Type B pancreatic cell (in vitro differentiated cells): ENCODE measurements around the gene TRPV3. TPM values are rescaled to one million over a fixed set of nuclear protein-coding genes. Genes with fewer than 3 reads are reported as not detected.

Experiments used
- DNase-seq: peaks from one replicate; pipeline ENCODE4 v3.0.0; 2021; ENCODE audit warnings: mixed read lengths; ENCODE audit not compliant: unreplicated experiment; ENCODE audit errors: extremely low spot score
- H3K27ac Mint-ChIP-seq: 2 replicates; pipeline ENCODE4 v1.8.0; 2021; ENCODE audit warnings: mild to moderate bottlenecking, mixed read lengths
- H3K27me3 Mint-ChIP-seq: 2 replicates; pipeline ENCODE4 v1.8.0; 2021; ENCODE audit warnings: mixed read lengths
- H3K36me3 Mint-ChIP-seq: 2 replicates; pipeline ENCODE4 v1.8.0; 2021; ENCODE audit warnings: mixed read lengths
- H3K4me1 Mint-ChIP-seq: one replicate; pipeline ENCODE4 v1.8.0; 2021; ENCODE audit warnings: mixed read lengths; ENCODE audit not compliant: unreplicated experiment
- H3K4me3 Mint-ChIP-seq: 2 replicates; pipeline ENCODE4 v1.8.0; 2021; ENCODE audit warnings: mild to moderate bottlenecking, mixed read lengths
- H3K9me3 Mint-ChIP-seq: 2 replicates; pipeline ENCODE4 v1.8.0; 2021; ENCODE audit warnings: mixed read lengths
- total RNA-seq: library from RNA; stranded (reverse); gene quantifications from 2 replicates; pipeline ENCODE4 v1.2.1, GENCODE V29; 2021; ENCODE audit warnings: low replicate concordance
- TF ChIP-seq, protein P1 (sequence below): fragments of 200-600 bp; sonication (generic); conservative IDR thresholded peaks from 2 replicates; pipeline ENCODE4 v1.5.0; 2021; ENCODE audit warnings: antibody characterized with exemption, mild to moderate bottlenecking

Gene TRPV3
- total RNA-seq, 1 donor from 2014 or later: 2.3 TPM

DNA sequence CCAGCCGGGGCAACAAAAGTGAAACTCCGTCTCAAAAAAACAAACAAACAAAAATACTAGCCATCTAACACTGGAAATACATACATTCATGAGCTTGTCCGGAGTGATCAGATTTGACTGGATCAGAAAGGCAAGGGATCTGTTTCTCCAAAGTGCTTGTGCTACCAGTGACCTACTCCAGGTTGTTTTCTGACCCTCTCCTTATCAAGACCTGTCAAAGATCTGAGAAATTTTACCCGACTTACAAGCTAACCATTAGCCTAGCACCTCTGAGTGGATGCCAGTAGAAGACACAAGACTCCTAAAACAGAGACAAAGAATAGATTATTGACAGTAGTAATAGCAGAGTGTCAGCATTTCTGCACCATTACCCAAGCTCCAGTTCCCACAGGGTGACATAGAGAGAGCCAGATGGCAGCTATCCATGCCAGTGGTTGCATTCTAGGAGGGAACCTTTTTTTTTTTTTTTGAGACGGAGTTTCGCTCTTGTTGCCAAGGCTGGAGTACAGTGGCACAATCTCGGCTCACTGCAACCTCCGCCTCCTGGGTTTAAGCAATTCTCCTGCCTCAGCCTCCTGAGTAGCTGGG lies 72.0 kb downstream of the TRPV3 start:
- DNase-seq: no peak
- Mint-ChIP-seq H3K9me3 (no peaks in the 10 kb centered on the region), H3K4me3 (no peak overlapping the region), H3K27ac (no peak overlapping the region), H3K27me3 (peaks cover 8% of the 10 kb centered on the region), H3K36me3 (no peaks in the 10 kb centered on the region), H3K4me1 (no peaks in the 10 kb centered on the region)
- TF ChIP-seq, protein P1, sequence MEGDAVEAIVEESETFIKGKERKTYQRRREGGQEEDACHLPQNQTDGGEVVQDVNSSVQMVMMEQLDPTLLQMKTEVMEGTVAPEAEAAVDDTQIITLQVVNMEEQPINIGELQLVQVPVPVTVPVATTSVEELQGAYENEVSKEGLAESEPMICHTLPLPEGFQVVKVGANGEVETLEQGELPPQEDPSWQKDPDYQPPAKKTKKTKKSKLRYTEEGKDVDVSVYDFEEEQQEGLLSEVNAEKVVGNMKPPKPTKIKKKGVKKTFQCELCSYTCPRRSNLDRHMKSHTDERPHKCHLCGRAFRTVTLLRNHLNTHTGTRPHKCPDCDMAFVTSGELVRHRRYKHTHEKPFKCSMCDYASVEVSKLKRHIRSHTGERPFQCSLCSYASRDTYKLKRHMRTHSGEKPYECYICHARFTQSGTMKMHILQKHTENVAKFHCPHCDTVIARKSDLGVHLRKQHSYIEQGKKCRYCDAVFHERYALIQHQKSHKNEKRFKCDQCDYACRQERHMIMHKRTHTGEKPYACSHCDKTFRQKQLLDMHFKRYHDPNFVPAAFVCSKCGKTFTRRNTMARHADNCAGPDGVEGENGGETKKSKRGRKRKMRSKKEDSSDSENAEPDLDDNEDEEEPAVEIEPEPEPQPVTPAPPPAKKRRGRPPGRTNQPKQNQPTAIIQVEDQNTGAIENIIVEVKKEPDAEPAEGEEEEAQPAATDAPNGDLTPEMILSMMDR: no peak

DNA sequence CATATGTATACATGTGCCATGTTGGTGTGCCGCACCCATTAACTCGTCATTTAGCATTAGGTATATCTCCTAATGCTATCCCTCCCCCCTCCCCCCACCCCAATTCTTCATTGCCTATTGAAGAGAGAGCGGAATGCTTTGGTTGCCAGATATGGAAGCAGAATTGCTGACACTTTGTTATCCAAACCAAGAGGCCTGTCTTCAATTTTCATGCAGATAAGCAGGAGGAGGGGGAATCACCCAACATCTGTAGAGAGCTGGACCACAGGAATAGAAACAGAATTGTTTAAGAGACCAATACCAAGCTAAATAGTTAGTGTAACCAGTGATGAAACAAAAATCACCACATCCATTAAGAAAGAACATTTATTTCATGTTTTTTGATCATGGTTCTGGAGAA lies 74.8 kb downstream of the TRPV3 start:
- Mint-ChIP-seq H3K27me3 (peaks cover 10% of the 10 kb centered on the region), H3K9me3 (no peaks in the 10 kb centered on the region), H3K27ac (no peak overlapping the region), H3K4me1 (no peaks in the 10 kb centered on the region), H3K36me3 (no peaks in the 10 kb centered on the region), H3K4me3 (no peak overlapping the region)
- TF ChIP-seq, protein P1: no peak
- DNase-seq: no peak

DNA sequence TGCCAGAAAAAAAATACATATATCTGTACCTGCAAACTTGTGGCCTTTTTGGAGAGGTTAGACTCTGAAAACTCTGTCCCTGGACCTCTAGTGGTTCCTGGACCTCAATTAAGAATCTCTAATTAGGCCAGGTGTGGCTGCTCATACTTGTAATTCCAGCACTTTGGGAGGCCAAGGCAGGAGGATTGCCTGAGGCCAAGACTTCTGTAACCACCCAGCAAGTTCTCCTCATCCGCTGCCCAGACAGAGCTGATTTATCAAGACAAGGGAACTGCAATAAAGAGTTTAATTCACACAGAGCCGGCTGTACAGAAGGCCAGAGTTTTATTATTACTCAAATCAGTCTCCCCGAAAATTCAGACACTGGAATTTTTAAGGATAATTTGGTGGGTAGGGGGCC lies 77.6 kb downstream of the TRPV3 start:
- TF ChIP-seq, protein P1: no peak
- no peak overlapping the region for H3K27ac Mint-ChIP-seq
- peaks cover 8% of the 10 kb centered on the region for H3K27me3 Mint-ChIP-seq
- peaks cover 13% of the 10 kb centered on the region for H3K4me1 Mint-ChIP-seq
- no peaks in the 10 kb centered on the region for H3K36me3 Mint-ChIP-seq
- no peak for DNase-seq
- H3K4me3 Mint-ChIP-seq: no peak overlapping the region
- no peaks in the 10 kb centered on the region for H3K9me3 Mint-ChIP-seq

DNA sequence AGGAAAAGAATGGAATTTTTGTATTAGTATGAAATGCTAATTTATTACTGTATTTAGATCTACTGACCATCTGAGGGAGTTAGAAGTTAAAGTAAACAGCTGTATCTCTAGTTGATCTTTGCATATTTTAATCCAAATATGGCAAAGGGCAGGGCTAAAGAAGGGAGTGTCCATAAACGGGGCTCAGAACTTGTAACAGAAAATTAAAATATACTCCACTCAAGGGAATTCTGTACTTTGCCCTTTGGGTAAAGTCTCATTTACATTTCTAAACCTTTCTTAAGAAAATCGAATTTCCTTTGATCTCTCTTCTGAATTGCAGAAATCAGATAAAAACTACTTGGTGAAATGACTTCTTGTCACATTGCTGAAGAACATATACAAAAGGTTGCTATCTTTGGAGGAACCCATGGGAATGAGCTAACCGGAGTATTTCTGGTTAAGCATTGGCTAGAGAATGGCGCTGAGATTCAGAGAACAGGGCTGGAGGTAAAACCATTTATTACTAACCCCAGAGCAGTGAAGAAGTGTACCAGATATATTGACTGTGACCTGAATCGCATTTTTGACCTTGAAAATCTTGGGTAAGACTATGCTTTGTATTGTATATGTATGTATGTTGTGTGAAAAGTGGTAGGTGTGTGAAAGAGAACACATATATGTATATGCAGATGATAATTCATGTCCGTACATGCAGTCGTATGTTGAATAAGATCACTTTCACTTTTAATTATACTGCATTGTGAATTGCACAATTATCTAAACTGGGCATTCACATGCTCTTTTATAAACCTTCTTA lies 81.6 kb downstream of the TRPV3 start, which contains the start of gene ASPA:
Gene ASPA, plus strand, starts transcription at position 186 of the 799 bp plus-strand sequence. Its CDS starts 163 bp downstream, at position 349.
- H3K4me3 Mint-ChIP-seq: peak within 1 kb of the TSS; percentile 7
- H3K27ac Mint-ChIP-seq: peak within 1 kb of the TSS; percentile 15
- no peaks in the 10 kb centered on the region for H3K36me3 Mint-ChIP-seq
- H3K9me3 Mint-ChIP-seq: no peaks in the 10 kb centered on the region
- no peak for DNase-seq
- TF ChIP-seq, protein P1: no peak
- H3K27me3 Mint-ChIP-seq: peaks cover 5% of the 10 kb centered on the region
- H3K4me1 Mint-ChIP-seq: peaks cover 16% of the 10 kb centered on the region

DNA sequence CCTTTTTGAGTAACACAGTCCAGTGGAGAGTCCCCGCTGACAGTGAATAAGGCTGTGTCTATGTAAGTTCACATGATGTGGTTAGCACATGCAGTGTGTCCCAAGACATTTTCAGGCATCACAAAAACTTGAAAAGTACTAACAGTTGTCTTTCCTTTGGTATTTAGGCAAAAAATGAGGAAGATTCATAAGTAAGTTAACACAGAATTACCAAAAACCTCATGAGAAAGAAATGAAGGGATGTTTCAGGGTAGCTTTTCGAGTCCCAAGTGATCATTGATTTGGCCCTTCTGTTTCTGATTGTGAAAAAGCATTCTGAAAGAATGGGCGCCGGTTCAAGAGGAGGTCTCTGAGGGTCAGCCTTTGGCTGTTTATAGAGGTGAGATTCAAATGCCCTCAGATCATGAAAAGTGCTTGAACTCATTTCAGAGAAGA lies 82.3 kb downstream of the TRPV3 start:
- peaks cover 5% of the 10 kb centered on the region for H3K27me3 Mint-ChIP-seq
- H3K4me1 Mint-ChIP-seq: peaks cover 16% of the 10 kb centered on the region
- no peak overlapping the region for H3K4me3 Mint-ChIP-seq
- no peaks in the 10 kb centered on the region for H3K36me3 Mint-ChIP-seq
- TF ChIP-seq, protein P1: no peak
- H3K27ac Mint-ChIP-seq: peak overlapping the region; percentile 11
- DNase-seq: no peak
- no peaks in the 10 kb centered on the region for H3K9me3 Mint-ChIP-seq
